Fibroblast of skin of left biceps (primary cell): ENCODE data around the gene CD40.
"Not testable (repeated sequence)": the region's sequence is repeated elsewhere in the genome, so short reads cannot be mapped to it uniquely, and the experiment has no call there.

Source experiments
- DNase-seq, 2 experiments: peaks; one replicate each; pipeline ENCODE4 v3.0.0-alpha.2; 2013; ENCODE audit warnings: low read depth in 2 of 2

CD40 gene

GRCh38 chr20:46093531-46093930 is 24.6 kb upstream of the CD40 start:
- no peak for DNase-seq

GRCh38 chr20:46099491-46100287 is 18.4 kb upstream of the CD40 start:
- no peak for DNase-seq

DNA sequence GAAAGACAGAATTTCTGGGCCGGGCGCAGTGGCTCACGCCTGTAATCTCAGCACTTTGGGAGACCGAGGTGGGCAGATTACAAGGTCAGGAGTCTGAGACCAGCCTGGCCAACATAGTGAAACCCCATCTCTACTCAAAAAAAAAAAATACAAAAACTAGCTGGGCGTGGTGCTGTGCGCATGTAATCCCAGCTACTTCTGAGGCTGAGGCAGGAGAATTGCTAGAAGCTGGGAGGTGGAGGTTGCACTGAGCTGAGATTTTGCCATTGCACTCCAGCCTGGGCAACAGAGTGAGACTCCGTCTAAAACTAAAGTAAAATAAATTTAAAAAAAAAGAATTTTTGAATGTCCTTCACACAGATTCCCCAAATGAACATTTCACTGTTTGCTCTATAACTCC is 17.7 kb upstream of the CD40 start:
- not testable (repeated sequence) for DNase-seq

DNA sequence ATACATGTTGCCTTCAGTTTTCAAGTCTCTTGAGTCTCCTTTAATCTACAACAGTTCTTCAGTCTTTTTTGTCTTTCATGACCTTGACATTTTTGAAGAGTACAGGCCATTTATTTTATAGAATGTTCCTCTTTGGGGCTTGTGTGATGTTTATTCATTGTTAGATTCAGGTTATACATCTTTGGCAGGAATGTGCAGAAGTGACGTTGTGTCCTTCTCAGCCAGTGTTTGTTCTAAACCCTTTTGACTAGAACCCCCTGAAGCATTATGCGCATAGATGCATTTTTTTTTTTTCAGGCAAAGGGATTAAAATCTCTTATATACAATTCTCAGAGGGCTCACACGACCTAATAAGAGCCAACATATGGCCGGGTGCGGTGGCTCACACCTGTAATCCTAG is 17.1 kb upstream of the CD40 start:
- DNase-seq = no peak

DNA sequence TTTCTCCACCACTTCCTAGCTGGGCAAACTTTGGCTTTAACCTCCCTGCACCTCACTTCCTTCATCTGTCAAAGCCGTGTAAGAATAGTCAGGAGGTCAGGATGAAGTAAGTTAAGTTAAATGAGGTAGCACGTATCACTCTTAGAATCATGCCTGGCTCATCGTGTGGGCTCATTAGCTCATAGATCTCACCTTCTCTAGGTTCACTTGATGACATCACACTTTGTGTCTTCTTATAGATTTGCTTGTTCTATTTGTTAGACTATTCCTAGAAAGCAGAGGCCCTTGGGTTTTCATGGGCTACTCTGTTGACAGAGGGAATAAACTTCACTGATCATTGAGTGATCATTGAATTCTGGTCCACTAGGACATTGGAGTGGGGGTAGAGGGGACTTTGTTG is 16.2 kb upstream of the CD40 start:
- DNase-seq = no peak

DNA sequence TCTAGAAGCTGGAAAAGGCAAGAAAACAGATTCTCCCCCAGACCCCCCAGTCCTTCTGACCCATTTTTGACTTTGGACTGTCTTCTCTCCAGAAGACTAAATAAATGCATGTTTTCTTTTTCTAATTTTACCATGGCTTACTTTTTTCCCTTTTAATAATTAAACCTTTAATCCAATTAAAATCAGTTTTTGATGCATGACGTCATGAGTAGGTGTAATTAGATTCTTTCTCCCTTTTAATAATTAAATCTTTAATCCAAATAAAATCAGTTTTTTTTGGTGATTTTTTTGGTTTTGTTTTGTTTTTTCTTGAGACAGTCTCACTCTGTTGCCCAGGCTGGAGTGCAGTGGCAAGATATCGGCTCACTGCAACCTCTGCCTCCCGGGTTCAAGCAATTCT is 15.2 kb upstream of the CD40 start:
- no peak for DNase-seq

- no peak for DNase-seq
Measured at GRCh38 chr20:46104262-46104661, 13.9 kb upstream of the CD40 start.

DNA sequence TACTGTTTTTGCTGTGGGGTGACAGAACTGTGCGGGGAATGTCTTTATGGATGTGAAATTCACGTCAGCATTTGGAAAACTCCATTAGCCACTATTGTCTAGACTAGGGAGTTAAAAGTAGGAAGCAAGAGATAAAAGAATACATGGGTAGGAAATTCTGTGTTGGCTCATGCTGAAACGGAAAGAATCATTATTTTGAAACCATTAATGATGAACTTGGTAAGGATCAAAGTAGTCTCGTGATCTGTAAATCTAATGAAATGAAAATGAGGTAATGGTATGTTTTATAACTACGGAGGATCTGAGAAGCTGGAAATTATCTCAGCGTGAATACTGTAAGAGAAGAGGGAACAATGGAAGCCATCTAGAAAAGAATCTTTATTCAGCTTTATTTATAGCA is 11.1 kb upstream of the CD40 start:
- no peak for DNase-seq

DNA sequence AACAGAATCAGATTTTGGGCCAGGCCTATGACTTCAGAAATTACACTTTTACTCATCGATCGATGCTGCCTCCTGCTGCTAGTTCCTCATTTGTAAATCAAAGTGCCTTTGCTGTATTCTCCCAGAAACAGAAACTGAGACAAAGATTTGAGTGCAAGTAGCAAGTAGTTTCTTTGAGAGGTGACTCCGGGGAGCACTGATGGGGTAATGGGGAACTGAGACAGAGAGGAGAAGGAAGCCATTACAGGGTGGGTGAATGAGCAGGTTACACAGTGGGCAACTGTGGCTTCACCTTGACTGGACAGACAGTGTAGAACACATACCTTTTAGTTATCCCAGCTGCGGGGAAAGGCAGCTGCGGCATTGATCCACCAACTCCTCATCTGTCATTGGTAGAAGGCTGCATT is 9.7 kb upstream of the CD40 start:
- DNase-seq = no peak

DNA sequence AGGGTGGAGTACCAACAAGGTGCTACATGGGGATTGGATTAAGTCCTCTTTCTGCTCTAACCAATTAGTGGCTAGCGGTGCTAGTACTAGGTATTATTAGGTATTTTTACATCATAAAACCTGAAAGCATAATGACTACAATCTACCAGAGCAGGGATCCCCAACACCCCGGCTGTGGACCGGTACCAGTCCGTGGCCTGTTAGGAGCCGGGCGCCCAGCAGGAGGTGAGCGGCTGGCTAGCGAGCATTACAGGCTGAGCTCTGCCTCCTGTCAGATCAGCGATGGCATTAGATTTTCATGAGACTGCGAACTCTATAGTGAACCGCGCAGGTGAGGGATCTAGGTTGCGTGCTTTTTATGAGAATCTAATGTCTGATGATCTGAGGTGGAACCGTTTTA is 9.1 kb upstream of the CD40 start:
- no peak for DNase-seq

- DNase-seq = no peak
Measured at GRCh38 chr20:46111028-46111835, 6.9 kb upstream of the CD40 start.

- no peak for DNase-seq
Measured at GRCh38 chr20:46111836-46112212, 6.3 kb upstream of the CD40 start.

GRCh38 chr20:46112430-46113112 is 5.5 kb upstream of the CD40 start:
- DNase-seq = no peak

GRCh38 chr20:46113113-46113470 is 5.0 kb upstream of the CD40 start:
- DNase-seq = no peak

DNA sequence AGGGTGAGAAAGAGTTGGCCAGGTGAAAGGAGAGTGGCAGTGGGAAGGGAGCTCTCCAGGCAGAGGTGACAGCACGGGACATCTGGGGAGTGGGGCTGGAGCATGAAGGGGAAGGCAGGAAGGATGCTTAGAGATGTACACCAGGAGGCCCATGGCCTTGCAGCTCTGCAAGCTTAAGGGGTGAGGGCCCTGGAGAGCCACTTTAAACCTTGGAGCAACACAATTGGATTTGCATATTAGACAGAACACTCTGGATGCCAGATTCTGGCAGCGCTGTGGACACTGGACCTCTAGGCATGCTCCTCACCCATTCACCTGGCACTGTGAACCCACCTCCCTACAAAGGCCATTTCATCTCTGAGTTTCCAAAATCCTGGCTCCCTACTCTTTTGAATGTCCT is 3.7 kb upstream of the CD40 start:
- no peak for DNase-seq

DNA sequence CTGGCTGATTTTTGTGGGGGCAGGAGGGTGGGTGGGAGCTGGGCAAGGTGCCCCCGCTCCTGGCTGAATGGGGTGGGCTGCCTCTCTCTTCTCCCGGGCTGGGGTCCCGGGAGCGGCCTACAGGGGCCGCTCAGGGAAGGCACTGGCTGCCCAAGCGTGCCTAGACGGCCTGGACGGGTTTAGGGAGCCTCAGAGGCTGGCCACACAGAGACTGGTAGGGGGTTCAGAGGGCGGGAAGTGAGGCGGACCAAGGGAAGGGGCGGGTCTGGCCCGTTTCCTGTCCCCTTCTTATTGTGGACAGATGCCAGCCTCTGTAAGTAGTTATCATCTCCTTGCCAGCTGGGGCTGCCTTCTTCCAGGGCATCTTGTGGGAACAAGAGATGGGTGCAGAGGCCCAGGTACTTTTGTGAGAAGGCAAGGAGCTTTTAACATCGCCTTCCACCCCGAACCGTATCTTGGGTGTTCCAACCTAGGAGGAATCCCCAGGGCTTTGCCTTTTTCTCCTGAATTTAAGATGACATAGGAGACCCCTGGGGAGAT is 437 bp downstream of the CD40 start:
- DNase-seq = no peak

- DNase-seq = no peak
Measured at GRCh38 chr20:46119028-46119546, 973 bp downstream of the CD40 start.

DNA sequence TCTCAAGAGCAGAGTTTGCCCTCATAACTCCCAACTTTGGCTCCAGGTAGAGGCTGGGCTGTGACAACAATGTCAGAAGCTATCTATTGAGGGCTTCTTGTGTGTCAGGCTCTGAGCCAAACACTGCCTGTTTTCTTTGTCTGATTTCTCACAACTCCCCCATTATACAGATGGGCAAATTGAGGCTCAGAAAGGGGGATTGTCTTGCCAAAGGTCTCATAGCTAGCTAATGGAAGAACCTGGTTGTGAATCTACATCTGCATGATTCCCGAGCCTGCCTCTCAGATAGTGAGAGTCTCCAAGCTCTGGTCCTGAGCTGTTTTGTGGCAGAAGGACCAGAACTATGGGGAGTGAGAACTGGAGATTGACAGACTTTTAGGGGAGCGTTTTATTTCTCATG is 1.4 kb downstream of the CD40 start:
- DNase-seq = no peak

GRCh38 chr20:46120136-46120535 is 2.0 kb downstream of the CD40 start:
- no peak for DNase-seq

DNA sequence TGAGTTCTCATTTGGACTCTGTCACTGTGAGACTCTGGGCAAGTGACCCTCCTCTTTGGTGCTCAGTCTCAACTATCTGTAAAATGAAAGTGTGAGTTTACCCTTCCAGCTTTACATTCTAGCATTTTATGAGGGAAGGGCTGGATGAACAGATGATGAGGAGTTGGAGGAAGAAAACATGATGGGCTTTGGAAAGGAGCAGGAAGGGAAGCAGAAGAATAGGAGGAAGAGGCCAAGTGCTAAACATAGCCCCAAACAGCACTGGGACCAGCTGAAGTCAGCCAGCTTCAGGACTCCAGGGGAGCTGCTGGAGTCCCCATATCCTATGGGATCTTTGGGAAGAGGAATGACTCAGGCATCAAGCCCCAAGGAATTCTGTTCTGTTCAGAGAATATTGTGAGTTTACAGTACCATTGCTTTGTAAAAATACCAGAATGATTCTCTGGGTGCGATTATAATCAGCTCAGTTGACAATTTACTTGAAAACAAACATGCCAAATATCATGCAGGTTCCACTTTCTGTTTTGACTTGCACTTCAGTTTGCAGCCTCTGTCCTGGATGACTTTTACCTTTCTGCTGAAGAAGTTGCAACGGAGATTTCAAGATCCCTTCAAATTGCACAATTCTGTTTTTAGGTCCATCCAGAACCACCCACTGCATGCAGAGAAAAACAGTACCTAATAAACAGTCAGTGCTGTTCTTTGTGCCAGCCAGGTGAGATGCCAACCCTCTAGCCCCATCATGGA is 3.2 kb downstream of the CD40 start:
- no peak for DNase-seq

DNA sequence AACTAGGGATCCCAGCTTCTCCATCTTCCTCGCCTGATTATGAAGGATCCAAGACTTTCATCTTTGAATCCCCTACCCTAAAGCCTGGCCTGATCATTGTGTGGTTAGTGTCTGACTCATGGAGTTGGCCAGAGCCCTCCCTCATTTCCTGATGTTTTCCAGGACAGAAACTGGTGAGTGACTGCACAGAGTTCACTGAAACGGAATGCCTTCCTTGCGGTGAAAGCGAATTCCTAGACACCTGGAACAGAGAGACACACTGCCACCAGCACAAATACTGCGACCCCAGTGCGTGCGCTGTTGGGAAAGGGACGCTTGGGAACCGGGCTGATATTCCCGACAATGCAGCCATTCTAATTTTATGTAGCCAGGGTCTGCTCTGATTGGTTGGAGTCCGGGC is 4.0 kb downstream of the CD40 start:
- DNase-seq = peak in 1 of 2 experiments; percentile 13
